GM12878 (cell line): ENCODE measurements around the gene SLC25A52. TPM values are rescaled to one million over a fixed set of nuclear protein-coding genes. Genes with fewer than 3 reads are reported as not detected.
A peak's percentile ranks its signal among the peaks of the same experiment; 100 is the strongest.

ENCODE experiments used
- ATAC-seq: fragments of 200-7000 bp; cut with Tn5 transposase; 3 replicates; pipeline ENCODE4 v1.9.1; 2020; ENCODE audit warnings: mild to moderate bottlenecking, moderate library complexity
- BruUV-seq: library from RNA; stranded (reverse); fragments of 400-500 nt; replicated peaks from 2 replicates; lab custom pipeline; 2021; lab: Mats Ljungman, UMichigan
- CTCF ChIA-PET: fragments of 300-600 bp; sonication (Branson Sonifier 250); formaldehyde crosslinking; extraction: SDS; loops from one replicate; lab custom pipeline; 2021; ENCODE audit warnings: inconsistent platforms; lab: Yijun Ruan, JAX
- POLR2A ChIA-PET: fragments of 350-600 bp; formaldehyde crosslinking; extraction: SDS; loops from one replicate; lab custom pipeline; 2021; ENCODE audit warnings: inconsistent platforms; lab: Charles Lee
- RAD21 ChIA-PET: fragments of 300-600 bp; sonication (Branson Sonifier 250); formaldehyde crosslinking; loops from one replicate; lab custom pipeline; 2023; ENCODE audit warnings: antibody characterized with exemption; ENCODE audit not compliant: unreplicated experiment; lab: Charles Lee
- SMC1A ChIA-PET: fragments of 300-600 bp; sonication (Branson Sonifier 250); formaldehyde crosslinking; loops from one replicate; lab custom pipeline; 2023; ENCODE audit not compliant: unreplicated experiment, uncharacterized antibody; lab: Charles Lee
- DNase-seq: peaks from one replicate; pipeline ENCODE4 v3.0.0-alpha.2; 2011; ENCODE audit warnings: low read depth, low spot score
- FAIRE-seq: peaks from 3 replicates; lab custom pipeline; 2011; peaks lifted over from hg19 to GRCh38; lab: Jason Lieb, UNC
- H2AFZ ChIP-seq: 2 replicates; pipeline ENCODE4 v1.6.0; 2011; ENCODE audit warnings: low read depth, low read length, control low read depth; ENCODE audit not compliant: control insufficient read depth
- H3K27ac ChIP-seq: 2 replicates; pipeline ENCODE4 v1.5.1; 2011; ENCODE audit warnings: control low read depth; ENCODE audit not compliant: control insufficient read depth, insufficient read depth
- H3K27me3 ChIP-seq, 2 experiments: replicated peaks in 1 of 2; 2 replicates each; pipeline versions ENCODE4 v1.6.0 to v1.6.1; 2011; ENCODE audit warnings: low read length in 1 of 2; ENCODE audit not compliant: control insufficient read depth in 2 of 2, insufficient read depth in 2 of 2
- H3K36me3 ChIP-seq, 2 experiments: 2 replicates each; pipeline ENCODE4 v1.5.1; 2011; ENCODE audit warnings: low read length in 1 of 2; ENCODE audit not compliant: control insufficient read depth in 2 of 2, insufficient read depth in 2 of 2
- H3K4me1 ChIP-seq: 2 replicates; pipeline ENCODE4 v1.6.1; 2011; ENCODE audit warnings: mild to moderate bottlenecking, low read length, moderate library complexity, mixed read lengths; ENCODE audit not compliant: control insufficient read depth, insufficient read depth
- H3K4me2 ChIP-seq: 2 replicates; pipeline ENCODE4 v1.6.0; 2011; ENCODE audit warnings: control low read depth; ENCODE audit not compliant: control insufficient read depth, insufficient read depth
- H3K4me3 ChIP-seq: fragments of 200-600 bp; sonication (generic); 2 replicates; pipeline ENCODE4 v1.5.1; 2016
- H3K79me2 ChIP-seq: 2 replicates; pipeline ENCODE4 v1.6.0; 2011; ENCODE audit warnings: low read length; ENCODE audit not compliant: control insufficient read depth, insufficient read depth
- H3K9ac ChIP-seq: 2 replicates; pipeline ENCODE4 v1.8.0; 2011; ENCODE audit warnings: low read length, control low read depth, mixed read lengths; ENCODE audit not compliant: control insufficient read depth, insufficient read depth
- H3K9me3 ChIP-seq: replicated peaks from 3 replicates; pipeline ENCODE4 v1.5.1; 2011; ENCODE audit warnings: mild to moderate bottlenecking, low read length; ENCODE audit not compliant: control insufficient read depth, insufficient read depth
- H4K20me1 ChIP-seq: 2 replicates; pipeline ENCODE4 v1.6.0; 2011; ENCODE audit not compliant: control insufficient read depth, insufficient read depth
- JUNB ChIP-seq: IDR thresholded peaks from 2 replicates; pipeline ENCODE4 v1.6.1; 2016; ENCODE audit warnings: antibody characterized with exemption, mild to moderate bottlenecking
- MEF2A ChIP-seq: IDR thresholded peaks from 2 replicates; pipeline ENCODE4 v1.6.1; 2011; ENCODE audit warnings: low read depth, mild to moderate bottlenecking, low read length, moderate library complexity; ENCODE audit not compliant: insufficient read depth
- RUNX3 ChIP-seq: IDR thresholded peaks from 2 replicates; pipeline ENCODE4 v1.6.1; 2012; ENCODE audit warnings: low read length, inconsistent platforms
- SUZ12 ChIP-seq: fragments of 200-600 bp; sonication (generic); IDR thresholded peaks from one replicate; pipeline ENCODE4 v1.6.1; 2018; ENCODE audit warnings: antibody characterized with exemption, mild to moderate bottlenecking; ENCODE audit not compliant: unreplicated experiment
- YBX1 ChIP-seq: fragments of 450-650 bp; IDR thresholded peaks from 2 replicates; pipeline ENCODE4 v1.6.1; 2016; ENCODE audit warnings: antibody characterized with exemption
- ZBTB33 ChIP-seq: fragments of 450-650 bp; IDR thresholded peaks from 2 replicates; pipeline ENCODE4 v1.6.1; 2017; ENCODE audit warnings: mild to moderate bottlenecking
- WGBS: methylation state at CpG from one replicate; pipeline ENCODE4 v1.1.6; 2016; ENCODE audit warnings: low lambda C conversion rate; ENCODE audit not compliant: insufficient replicate concordance, insufficient coverage; ENCODE audit errors: missing lambda C conversion rate; 5-methylcytosine and 5-hydroxymethylcytosine counted together
- in situ Hi-C: fragments of 300-500 bp; cut with MboI; formaldehyde crosslinking; loops from 9 replicates; pipeline ENCODE4 v1.14.3; 2018; ENCODE audit warnings: mixed read lengths
- intact Hi-C: fragments of 100-400 bp; cut with micrococcal nuclease; formaldehyde crosslinking; loops from one replicate; pipeline ENCODE4 v1.14.2; 2022; ENCODE audit not compliant: unreplicated experiment
- polyA plus RNA-seq, 11 experiments: library from polyadenylated mRNA; depleted of rRNA in 4 of 11; unstranded in 6 of 11; stranded (reverse) in 5 of 11; fragments of >200 nt; fragmentation: Nextera tagmentation in 4 of 11; fragmentation: Illumina TruSeq in 1 of 11; extraction: Ambion mirVana in 4 of 11; extraction: Trizol in 1 of 11; gene quantifications; 1 replicate in 1 of 11; 2 replicates in 10 of 11; pipeline versions ENCODE4 v1.2.1 to v1.2.3, GENCODE V29; 2011 to 2016; ENCODE audit warnings: inconsistent platforms in 2 of 11, missing spikeins in 2 of 11, low read depth in 1 of 11
- total RNA-seq, 4 experiments: library from RNA; depleted of rRNA in 3 of 4; stranded (reverse); fragments of >200 nt in 3 of 4; fragmentation: Illumina TruSeq in 1 of 4; extraction: Trizol in 1 of 4; gene quantifications; 2 replicates each; pipeline versions ENCODE4 v1.2.1 to v1.2.3, GENCODE V29; 2013 to 2021

The SLC25A52 gene
- total and polyA plus RNA-seq, 10 of the 15 experiments (the other 5 are each of a cell fraction or from before 2014, with no cell fraction given): not detected

- TF ChIP-seq SUZ12 (no peak), YBX1 (no peak), RUNX3 (no peak), JUNB (no peak)
These were observed 21.0 kb downstream of the SLC25A52 start (continued) for GRCh38 chr18:31739651-31740050.

GRCh38 chr18:31738460-31739407 is 21.9 kb downstream of the SLC25A52 start:
- no peaks in the 10 kb centered on the region; the same call in 1 of the 3 replicates for H3K9me3 ChIP-seq
- FAIRE-seq (no peak), ATAC-seq (no peak), DNase-seq (no peak)
- no peaks in the 10 kb centered on the region for H3K4me1 ChIP-seq
- no peak overlapping the region for H3K4me3 ChIP-seq
- CTCF ChIA-PET: interaction anchor here (0.6 to 4.0 kb wide), 14 partner anchors 13 to 314 kb away, joined by 3 to 31 read pairs (median 4); no protein-coding TSS in a partner anchor
- intact Hi-C loops (no loop called here), in situ Hi-C loops (no loop called here)
- H3K27ac ChIP-seq: no peak overlapping the region
- RAD21 ChIA-PET: interaction anchor here (0.5 to 1.6 kb wide), 7 partner anchors 14 to 240 kb away, joined by 3 to 6 read pairs (median 3); no protein-coding TSS in a partner anchor
- no peak overlapping the region for H2AFZ ChIP-seq
- SMC1A ChIA-PET: interaction anchor here (0.6 to 4.5 kb wide), 14 partner anchors 10 to 314 kb away, joined by 3 to 29 read pairs (median 4); no protein-coding TSS in a partner anchor
- H3K9ac ChIP-seq: no peak overlapping the region
- TF ChIP-seq ZBTB33 (peak; percentile 44; the same call in 1 of the 2 replicates), MEF2A (no peak)
- no peaks in the 10 kb centered on the region for H3K36me3 ChIP-seq
- POLR2A ChIA-PET: no interaction called here
- H4K20me1 ChIP-seq: no peaks in the 10 kb centered on the region
- H3K4me2 ChIP-seq: no peak overlapping the region
- H3K79me2 ChIP-seq: no peaks in the 10 kb centered on the region
- no peaks in the 10 kb centered on the region for H3K27me3 ChIP-seq
- 74% methylated on average over 11 of the region's 11 CpGs for WGBS
- BruUV-seq: no TSS peak
